ENCODE data around the gene RELT. TPM values are rescaled to one million over a fixed set of nuclear protein-coding genes. Genes with fewer than 3 reads are reported as not detected.
"Not testable (repeated sequence)": the region's sequence is repeated elsewhere in the genome, so short reads cannot be mapped to it uniquely, and the experiment has no call there.

RELT gene
- total RNA-seq, 1 donor from 2014 or later = 5.2 TPM

DNA sequence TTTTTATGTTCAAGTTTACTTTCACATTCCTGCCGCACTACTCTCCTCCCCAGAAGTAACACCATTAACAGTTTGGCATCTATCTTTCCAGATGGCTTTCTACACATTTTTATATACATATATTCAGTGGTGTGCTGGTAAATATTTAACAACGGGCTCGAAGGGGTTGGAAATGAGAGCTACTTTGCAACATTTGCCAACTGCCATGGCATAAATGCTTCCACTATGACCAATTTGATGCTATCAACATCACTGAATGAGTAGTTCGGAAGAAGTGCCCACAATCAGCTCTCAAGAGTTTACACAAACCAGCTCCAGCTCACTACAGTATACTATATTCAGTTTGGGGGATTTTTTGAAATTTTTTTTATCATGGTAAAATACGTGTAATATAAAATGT lies 55.2 kb downstream of the RELT start:
- Histone ChIP-seq H3K27me3 (ENCODE audit: insufficient read depth, low read length) (no peaks in the 10 kb centered on the region), H3K4me2 (ENCODE audit: low read length) (no peak overlapping the region), H3K79me2 (ENCODE audit: insufficient read depth, low read length) (no peaks in the 10 kb centered on the region), H3K36me3 (ENCODE audit: insufficient read depth, low read length) (no peaks in the 10 kb centered on the region), H3K4me1 (ENCODE audit: insufficient read depth, low read length) (peaks cover 16% of the 10 kb centered on the region), H2AFZ (ENCODE audit: low read depth, low read length) (no peak overlapping the region), H3K9me3 (ENCODE audit: insufficient read depth, low read depth, low read length) (no peaks in the 10 kb centered on the region), H3K27ac (ENCODE audit: low read depth, low read length) (no peak overlapping the region), H3K9ac (ENCODE audit: low read length) (no peak overlapping the region), H3K4me3 (ENCODE audit: insufficient read depth, low read depth, low read length) (no peak overlapping the region), H4K20me1 (ENCODE audit: insufficient read depth, low read length) (peaks cover 2% of the 10 kb centered on the region)
- DNase-seq (ENCODE audit: low read depth) = no peak
- no peaks in the 10 kb centered on the region for H3K9me3 Mint-ChIP-seq (ENCODE audit: unreplicated experiment)
- FAIRE-seq = no peak
- H3K4me3 Mint-ChIP-seq (ENCODE audit: unreplicated experiment) = no peak overlapping the region
- no peaks in the 10 kb centered on the region for H3K27me3 Mint-ChIP-seq (ENCODE audit: low read depth, unreplicated experiment)
- H3K4me1 Mint-ChIP-seq (ENCODE audit: low read depth, unreplicated experiment) = peaks cover 29% of the 10 kb centered on the region
- no peak overlapping the region for H3K27ac Mint-ChIP-seq (ENCODE audit: unreplicated experiment)
- no peak for TF ChIP-seq EZH2 (IDR thresholded peaks at IDR 0.05; ENCODE audit: insufficient read depth, low read length)
- TF ChIP-seq, protein P1, sequence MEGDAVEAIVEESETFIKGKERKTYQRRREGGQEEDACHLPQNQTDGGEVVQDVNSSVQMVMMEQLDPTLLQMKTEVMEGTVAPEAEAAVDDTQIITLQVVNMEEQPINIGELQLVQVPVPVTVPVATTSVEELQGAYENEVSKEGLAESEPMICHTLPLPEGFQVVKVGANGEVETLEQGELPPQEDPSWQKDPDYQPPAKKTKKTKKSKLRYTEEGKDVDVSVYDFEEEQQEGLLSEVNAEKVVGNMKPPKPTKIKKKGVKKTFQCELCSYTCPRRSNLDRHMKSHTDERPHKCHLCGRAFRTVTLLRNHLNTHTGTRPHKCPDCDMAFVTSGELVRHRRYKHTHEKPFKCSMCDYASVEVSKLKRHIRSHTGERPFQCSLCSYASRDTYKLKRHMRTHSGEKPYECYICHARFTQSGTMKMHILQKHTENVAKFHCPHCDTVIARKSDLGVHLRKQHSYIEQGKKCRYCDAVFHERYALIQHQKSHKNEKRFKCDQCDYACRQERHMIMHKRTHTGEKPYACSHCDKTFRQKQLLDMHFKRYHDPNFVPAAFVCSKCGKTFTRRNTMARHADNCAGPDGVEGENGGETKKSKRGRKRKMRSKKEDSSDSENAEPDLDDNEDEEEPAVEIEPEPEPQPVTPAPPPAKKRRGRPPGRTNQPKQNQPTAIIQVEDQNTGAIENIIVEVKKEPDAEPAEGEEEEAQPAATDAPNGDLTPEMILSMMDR (IDR thresholded peaks at IDR 0.05; ENCODE audit: insufficient read depth, low read depth, low read length) = no peak
- H3K36me3 Mint-ChIP-seq (ENCODE audit: low read depth, unreplicated experiment) = no peaks in the 10 kb centered on the region

DNA sequence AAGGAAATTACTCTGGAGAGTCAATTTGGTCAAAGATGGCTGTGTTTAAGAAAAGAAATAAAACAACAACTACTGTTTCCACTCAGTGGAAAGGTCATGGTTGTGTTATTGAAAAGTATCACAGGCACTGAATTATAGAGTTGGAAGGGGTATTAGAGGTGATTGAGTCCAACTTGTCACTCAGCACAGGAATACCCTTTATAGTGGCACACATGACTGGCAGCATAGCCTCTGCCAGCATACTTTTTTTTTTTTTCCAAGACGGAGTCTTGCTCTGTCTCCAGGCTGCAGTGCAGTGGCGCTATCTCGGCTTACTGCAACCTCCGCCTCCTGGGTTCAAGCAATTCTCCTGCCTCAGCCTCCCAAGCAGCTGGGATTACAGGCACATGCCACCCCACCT lies 60.7 kb downstream of the RELT start:
- H3K4me1 Mint-ChIP-seq (ENCODE audit: low read depth, unreplicated experiment) = peaks cover 17% of the 10 kb centered on the region
- not testable (repeated sequence) for H3K4me1 ChIP-seq (ENCODE audit: insufficient read depth, low read length); FAIRE-seq; H3K27ac Mint-ChIP-seq (ENCODE audit: unreplicated experiment); H3K9ac ChIP-seq (ENCODE audit: low read length); H3K36me3 ChIP-seq (ENCODE audit: insufficient read depth, low read length); H3K9me3 Mint-ChIP-seq (ENCODE audit: unreplicated experiment); DNase-seq (ENCODE audit: low read depth); H3K9me3 ChIP-seq (ENCODE audit: insufficient read depth, low read depth, low read length); H3K36me3 Mint-ChIP-seq (ENCODE audit: low read depth, unreplicated experiment); H3K4me2 ChIP-seq (ENCODE audit: low read length); H3K79me2 ChIP-seq (ENCODE audit: insufficient read depth, low read length); H3K4me3 Mint-ChIP-seq (ENCODE audit: unreplicated experiment); H3K27me3 ChIP-seq (ENCODE audit: insufficient read depth, low read length); H2AFZ ChIP-seq (ENCODE audit: low read depth, low read length); H3K27ac ChIP-seq (ENCODE audit: low read depth, low read length); H4K20me1 ChIP-seq (ENCODE audit: insufficient read depth, low read length); H3K27me3 Mint-ChIP-seq (ENCODE audit: low read depth, unreplicated experiment); H3K4me3 ChIP-seq (ENCODE audit: insufficient read depth, low read depth, low read length)

DNA sequence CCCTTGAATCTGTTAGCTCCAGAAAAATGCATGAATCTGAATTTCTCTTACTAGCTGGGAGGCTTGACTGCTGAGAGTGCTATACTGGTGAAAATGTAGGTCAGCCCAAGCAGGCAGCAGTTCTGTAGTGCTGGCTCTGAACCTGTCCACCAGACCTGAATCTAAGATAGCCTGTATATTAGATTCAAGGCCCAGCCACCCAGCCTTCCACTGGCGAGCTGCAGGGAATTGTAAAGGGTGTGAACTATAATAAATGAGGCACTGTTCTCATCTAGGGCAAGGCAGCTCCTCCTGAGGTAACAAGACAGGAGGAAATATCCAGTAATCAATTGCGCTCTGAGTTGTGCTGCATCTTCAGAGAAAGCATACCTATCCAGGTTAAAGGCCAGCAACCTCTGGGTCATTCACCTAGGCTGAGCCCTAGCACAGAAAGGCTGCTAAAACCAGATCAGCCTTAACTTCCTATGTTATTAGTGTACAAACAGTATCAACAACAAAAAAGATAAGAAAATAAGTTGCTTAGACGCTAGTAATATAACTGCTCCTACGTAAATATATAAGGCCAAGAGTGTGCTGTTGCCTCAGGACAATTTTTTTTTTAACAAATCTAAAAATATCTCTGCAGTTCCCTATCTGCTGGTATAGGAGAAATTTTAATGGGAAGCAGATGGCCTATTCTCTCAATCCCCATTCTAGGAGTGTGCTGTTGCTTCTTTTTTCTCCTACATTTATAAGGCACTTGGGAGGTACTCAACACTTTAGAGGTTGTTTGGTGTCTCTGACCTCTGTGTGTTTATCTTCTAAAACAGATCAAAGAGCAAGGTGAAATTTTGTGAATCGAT lies 63.0 kb downstream of the RELT start:
- H3K4me2 ChIP-seq (ENCODE audit: low read length) = no peak overlapping the region
- FAIRE-seq (no peak), DNase-seq (ENCODE audit: low read depth) (no peak)
- no peak overlapping the region for H3K9ac ChIP-seq (ENCODE audit: low read length)
- no peak overlapping the region for H3K27ac ChIP-seq (ENCODE audit: low read depth, low read length)
- H3K36me3 Mint-ChIP-seq (ENCODE audit: low read depth, unreplicated experiment) = peaks cover 7% of the 10 kb centered on the region
- H3K9me3 ChIP-seq (ENCODE audit: insufficient read depth, low read depth, low read length) = no peaks in the 10 kb centered on the region
- H3K27me3 ChIP-seq (ENCODE audit: insufficient read depth, low read length) = no peaks in the 10 kb centered on the region
- TF ChIP-seq, protein P1 (IDR thresholded peaks at IDR 0.05; ENCODE audit: insufficient read depth, low read depth, low read length) = no peak
- TF ChIP-seq EZH2 (IDR thresholded peaks at IDR 0.05; ENCODE audit: insufficient read depth, low read length) = no peak
- H3K9me3 Mint-ChIP-seq (ENCODE audit: unreplicated experiment) = no peaks in the 10 kb centered on the region
- no peak overlapping the region for H3K27ac Mint-ChIP-seq (ENCODE audit: unreplicated experiment)
- peaks cover 10% of the 10 kb centered on the region for H4K20me1 ChIP-seq (ENCODE audit: insufficient read depth, low read length)
- H3K4me3 Mint-ChIP-seq (ENCODE audit: unreplicated experiment) = no peak overlapping the region
- no peak overlapping the region for H3K4me3 ChIP-seq (ENCODE audit: insufficient read depth, low read depth, low read length)
- no peaks in the 10 kb centered on the region for H3K4me1 ChIP-seq (ENCODE audit: insufficient read depth, low read length)
- H3K27me3 Mint-ChIP-seq (ENCODE audit: low read depth, unreplicated experiment) = no peaks in the 10 kb centered on the region
- no peak overlapping the region for H2AFZ ChIP-seq (ENCODE audit: low read depth, low read length)
- peaks cover 17% of the 10 kb centered on the region for H3K4me1 Mint-ChIP-seq (ENCODE audit: low read depth, unreplicated experiment)
- H3K79me2 ChIP-seq (ENCODE audit: insufficient read depth, low read length) = no peaks in the 10 kb centered on the region
- no peaks in the 10 kb centered on the region for H3K36me3 ChIP-seq (ENCODE audit: insufficient read depth, low read length)

Measured in astrocyte (in vitro differentiated cells and primary cell).